ENCODE measurements around the gene CRIP2. TPM values are rescaled to one million over a fixed set of nuclear protein-coding genes. Genes with fewer than 3 reads are reported as not detected.

CRIP2 gene
- total and polyA plus RNA-seq, 2 of the 8 experiments (the other 6 are each of a cell fraction or from before 2014, with no cell fraction given): 4.2 to 13.5 TPM

DNA sequence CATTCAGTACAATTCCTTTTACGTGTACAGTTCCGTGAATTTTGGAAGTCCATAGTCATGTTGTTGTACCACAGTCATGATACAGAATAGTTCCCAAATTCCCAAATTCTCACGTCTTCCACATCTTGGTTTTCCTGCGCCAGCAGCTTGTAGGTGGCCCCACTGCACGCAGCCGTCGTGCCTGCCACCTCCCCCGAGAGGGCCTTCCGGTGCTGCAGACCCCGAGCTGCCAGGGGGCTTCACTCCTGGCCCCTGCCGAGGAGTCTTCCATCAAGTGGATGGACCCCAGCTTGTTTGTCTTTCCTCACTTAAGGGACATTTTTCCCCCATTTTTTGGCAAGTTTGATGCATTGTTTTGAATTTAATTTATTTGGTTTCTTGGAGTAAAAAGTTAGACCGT lies 38.2 kb upstream of the CRIP2 start:
- POLR2A ChIA-PET (ENCODE audit: partially characterized antibody): interaction anchor here (0.8 to 5.7 kb wide), 3 partner anchors 12 to 18 kb away, joined by 3 to 43 read pairs (median 3); no protein-coding TSS in a partner anchor
- no peak overlapping the region for H3K14ac ChIP-seq (ENCODE audit: insufficient read length)
- no peak for FAIRE-seq
- TF ChIP-seq RNF2 (IDR thresholded peaks at IDR 0.05; ENCODE audit: borderline replicate concordance, low read depth, low read length, missing control alignments, poor library complexity, severe bottlenecking) (no peak), PHF8 (conservative IDR thresholded peaks at IDR 0.05; ENCODE audit: low read depth, low read length) (no peak), GTF2F1 (IDR thresholded peaks at IDR 0.05; ENCODE audit: borderline replicate concordance, low read depth, low read length) (no peak), JUN (IDR thresholded peaks at IDR 0.05; ENCODE audit: low read depth, low read length) (no peak), KDM4A (IDR thresholded peaks at IDR 0.05; ENCODE audit: low read depth, low read length, severe bottlenecking) (no peak), HDAC2 (IDR thresholded peaks at IDR 0.05; ENCODE audit: borderline replicate concordance in 1 of 2, low read depth in 2 of 2, low read length in 2 of 2) (no peak)

More for the DNA sequence above, 38.2 kb upstream of the CRIP2 start:
- H3K56ac ChIP-seq (replicated peaks; ENCODE audit: insufficient read length, low read depth, low read length): no peak overlapping the region
- DNase-seq (ENCODE audit: low read depth in 1 of 2, low spot score in 2 of 2): no peak
- no peaks in the 10 kb centered on the region for H3K23me2 ChIP-seq (ENCODE audit: low read depth, low read length)
- no peak overlapping the region for H3K23ac ChIP-seq (ENCODE audit: insufficient read length)
- H2AK5ac ChIP-seq (ENCODE audit: low read depth, low read length): no peak overlapping the region
- H3K79me2 ChIP-seq (ENCODE audit: control insufficient read depth in 1 of 2, insufficient read depth in 2 of 2, low read length in 2 of 2): peaks cover 19 to 65% of the 10 kb centered on the region in 2 experiments
- no peak overlapping the region for H2AFZ ChIP-seq (ENCODE audit: low read length)
- peaks cover 29% of the 10 kb centered on the region for H3K79me1 ChIP-seq (ENCODE audit: low read depth, low read length)
- H3K27me3 ChIP-seq (replicated peaks in 1 of 4; ENCODE audit: control insufficient read depth in 3 of 4, extremely low read depth in 1 of 4, insufficient read depth in 3 of 4, low read length in 3 of 4): no peaks in the 10 kb centered on the region
- CTCF ChIA-PET (ENCODE audit: partially characterized antibody): interaction anchor here (0.8 to 3.1 kb wide), 5 partner anchors 11 to 59 kb away, joined by 3 to 23 read pairs (median 10); no protein-coding TSS in a partner anchor
- H2BK5ac ChIP-seq (ENCODE audit: low read depth, low read length): no peak overlapping the region
- peaks cover 45 to 61% of the 10 kb centered on the region in 2 experiments for H4K20me1 ChIP-seq (replicated peaks in 1 of 2; ENCODE audit: control insufficient read depth in 1 of 2, insufficient read depth in 2 of 2, low read length in 2 of 2)
- 93% methylated on average over 12 of the region's 12 CpGs; no CpG with 5 or more reads in 1 of the 2 experiments for WGBS, 2 experiments (ENCODE audit: extremely low coverage in 1 of 2, insufficient coverage in 1 of 2, insufficient read length in 1 of 2, insufficient replicate concordance in 2 of 2, low coverage in 1 of 2, low lambda C conversion rate in 2 of 2, missing lambda C conversion rate in 1 of 2)
- H3K9ac ChIP-seq (replicated peaks in 1 of 4; ENCODE audit: extremely low read depth in 1 of 4, low read depth in 3 of 4, low read length in 3 of 4): no peak overlapping the region
- H3K4me2 ChIP-seq (ENCODE audit: insufficient read depth in 1 of 2, low read depth in 2 of 2, low read length in 2 of 2): no peak overlapping the region
- H4K8ac ChIP-seq (ENCODE audit: extremely low read depth, insufficient read depth, low read length): no peak overlapping the region
- H3K4ac ChIP-seq (replicated peaks; ENCODE audit: insufficient read length, low read depth, low read length): no peak overlapping the region
- H3K4me3 ChIP-seq (ENCODE audit: extremely low read depth in 1 of 4, insufficient read depth in 2 of 4, low read depth in 3 of 4, low read length in 4 of 4): no peak overlapping the region
- H2BK12ac ChIP-seq (ENCODE audit: low read depth, low read length): no peak overlapping the region
- H3K36me3 ChIP-seq (ENCODE audit: control insufficient read depth in 2 of 4, insufficient read depth in 4 of 4, low read length in 3 of 4): peaks cover 0 to 5% (median 0%) of the 10 kb centered on the region in 4 experiments; a peak in 2 of 8 replicates
- no peak overlapping the region for H4K91ac ChIP-seq (replicated peaks; ENCODE audit: insufficient read length, low read length)
- H2BK120ac ChIP-seq (replicated peaks; ENCODE audit: low read depth, low read length): no peak overlapping the region
- H3K27ac ChIP-seq (ENCODE audit: low read depth, low read length): no peak overlapping the region
- no peak overlapping the region for H2BK20ac ChIP-seq (ENCODE audit: low read length)
- H3K18ac ChIP-seq (ENCODE audit: extremely low read depth, low read length): no peak overlapping the region
- no peak overlapping the region for H2BK15ac ChIP-seq (ENCODE audit: low read length)
- no peaks in the 10 kb centered on the region for H3K9me3 ChIP-seq (ENCODE audit: insufficient read depth in 2 of 2, low read depth in 1 of 2, low read length in 1 of 2)
- H4K5ac ChIP-seq (ENCODE audit: insufficient read length, low read depth, low read length): no peak overlapping the region
- H3K4me1 ChIP-seq (replicated peaks in 1 of 4; ENCODE audit: control insufficient read depth in 3 of 4, insufficient read depth in 4 of 4, low read length in 3 of 4): peaks cover 0 to 7% (median 4%) of the 10 kb centered on the region in 4 experiments; a peak in 5 of 7 replicates
